ENCODE measurements around the gene ANKFY1.
"Not testable (repeated sequence)": the region's sequence is repeated elsewhere in the genome, so short reads cannot be mapped to it uniquely, and the experiment has no call there.

ANKFY1 gene

GRCh38 chr17:4148611-4149308, 115.0 kb downstream of the ANKFY1 start:
- H3K9me3 ChIP-seq (ENCODE audit: low read length), result no peaks in the 10 kb centered on the region
- H2AFZ ChIP-seq (ENCODE audit: low read depth, low read length), result no peak overlapping the region
- H3K27me3 ChIP-seq (ENCODE audit: insufficient read depth, low read length), result no peaks in the 10 kb centered on the region
- H3K4me3 ChIP-seq (ENCODE audit: low read length), result no peak overlapping the region
- H3K4me1 ChIP-seq (ENCODE audit: insufficient read depth, low read length), result peaks cover 6% of the 10 kb centered on the region
- peaks cover 4% of the 10 kb centered on the region for H3K36me3 ChIP-seq (ENCODE audit: insufficient read depth, low read length)

- Histone ChIP-seq H3K4me3 (ENCODE audit: low read length) (no peak overlapping the region), H2AFZ (ENCODE audit: low read depth, low read length) (no peak overlapping the region), H3K4me1 (ENCODE audit: insufficient read depth, low read length) (peaks cover 6% of the 10 kb centered on the region), H3K27me3 (ENCODE audit: insufficient read depth, low read length) (no peaks in the 10 kb centered on the region), H3K9me3 (ENCODE audit: low read length) (no peaks in the 10 kb centered on the region), H3K36me3 (ENCODE audit: insufficient read depth, low read length) (peaks cover 4% of the 10 kb centered on the region)
Measured at GRCh38 chr17:4147751-4148310, 115.9 kb downstream of the ANKFY1 start.

- Histone ChIP-seq H3K4me3 (ENCODE audit: low read length) (no peak overlapping the region), H3K27me3 (ENCODE audit: insufficient read depth, low read length) (no peaks in the 10 kb centered on the region), H3K4me1 (ENCODE audit: insufficient read depth, low read length) (peaks cover 12% of the 10 kb centered on the region), H3K9me3 (ENCODE audit: low read length) (no peaks in the 10 kb centered on the region), H2AFZ (ENCODE audit: low read depth, low read length) (no peak overlapping the region), H3K36me3 (ENCODE audit: insufficient read depth, low read length) (no peaks in the 10 kb centered on the region)
Measured at GRCh38 chr17:4146641-4147040, 117.1 kb downstream of the ANKFY1 start.

GRCh38 chr17:4144422-4144747, 119.4 kb downstream of the ANKFY1 start:
- Histone ChIP-seq H3K4me1 (ENCODE audit: insufficient read depth, low read length) (peaks cover 18% of the 10 kb centered on the region), H3K9me3 (ENCODE audit: low read length) (no peaks in the 10 kb centered on the region), H3K27me3 (ENCODE audit: insufficient read depth, low read length) (no peaks in the 10 kb centered on the region), H3K4me3 (ENCODE audit: low read length) (peak overlapping the region; percentile 89), H3K36me3 (ENCODE audit: insufficient read depth, low read length) (no peaks in the 10 kb centered on the region), H2AFZ (ENCODE audit: low read depth, low read length) (no peak overlapping the region)

- Histone ChIP-seq H3K4me1 (ENCODE audit: insufficient read depth, low read length) (peaks cover 18% of the 10 kb centered on the region), H2AFZ (ENCODE audit: low read depth, low read length) (no peak overlapping the region), H3K9me3 (ENCODE audit: low read length) (no peaks in the 10 kb centered on the region), H3K36me3 (ENCODE audit: insufficient read depth, low read length) (no peaks in the 10 kb centered on the region), H3K27me3 (ENCODE audit: insufficient read depth, low read length) (no peaks in the 10 kb centered on the region), H3K4me3 (ENCODE audit: low read length) (peak overlapping the region; percentile 89)
Measured at GRCh38 chr17:4143563-4144421, 120.0 kb downstream of the ANKFY1 start.

GRCh38 chr17:4142107-4142900, 121.5 kb downstream of the ANKFY1 start:
- peak overlapping the region; percentile 89 for H3K4me3 ChIP-seq (ENCODE audit: low read length)
- peaks cover 18% of the 10 kb centered on the region for H3K4me1 ChIP-seq (ENCODE audit: insufficient read depth, low read length)
- no peaks in the 10 kb centered on the region for H3K36me3 ChIP-seq (ENCODE audit: insufficient read depth, low read length)
- no peaks in the 10 kb centered on the region for H3K27me3 ChIP-seq (ENCODE audit: insufficient read depth, low read length)
- H3K9me3 ChIP-seq (ENCODE audit: low read length), result no peaks in the 10 kb centered on the region
- H2AFZ ChIP-seq (ENCODE audit: low read depth, low read length), result peak overlapping the region; percentile 41

- H3K27me3 ChIP-seq (ENCODE audit: insufficient read depth, low read length), result no peaks in the 10 kb centered on the region
- H3K4me3 ChIP-seq (ENCODE audit: low read length), result no peak overlapping the region
- no peaks in the 10 kb centered on the region for H3K9me3 ChIP-seq (ENCODE audit: low read length)
- no peak overlapping the region for H2AFZ ChIP-seq (ENCODE audit: low read depth, low read length)
- peaks cover 18% of the 10 kb centered on the region for H3K4me1 ChIP-seq (ENCODE audit: insufficient read depth, low read length)
- no peaks in the 10 kb centered on the region for H3K36me3 ChIP-seq (ENCODE audit: insufficient read depth, low read length)
Measured at GRCh38 chr17:4140125-4140524, 123.7 kb downstream of the ANKFY1 start.

- peaks cover 13% of the 10 kb centered on the region for H3K4me1 ChIP-seq (ENCODE audit: insufficient read depth, low read length)
- not testable (repeated sequence) for H2AFZ ChIP-seq (ENCODE audit: low read depth, low read length); H3K27me3 ChIP-seq (ENCODE audit: insufficient read depth, low read length); H3K9me3 ChIP-seq (ENCODE audit: low read length); H3K4me3 ChIP-seq (ENCODE audit: low read length); H3K36me3 ChIP-seq (ENCODE audit: insufficient read depth, low read length)
Measured at GRCh38 chr17:4138906-4139526, 124.8 kb downstream of the ANKFY1 start.

GRCh38 chr17:4136373-4136772, 127.4 kb downstream of the ANKFY1 start:
- Histone ChIP-seq H3K27me3 (ENCODE audit: insufficient read depth, low read length) (no peaks in the 10 kb centered on the region), H3K36me3 (ENCODE audit: insufficient read depth, low read length) (no peaks in the 10 kb centered on the region), H3K4me3 (ENCODE audit: low read length) (no peak overlapping the region)

GRCh38 chr17:4135489-4135888, 128.3 kb downstream of the ANKFY1 start:
- Histone ChIP-seq H3K27me3 (ENCODE audit: insufficient read depth, low read length) (no peaks in the 10 kb centered on the region), H3K36me3 (ENCODE audit: insufficient read depth, low read length) (peaks cover 3% of the 10 kb centered on the region), H2AFZ (ENCODE audit: low read depth, low read length) (no peak overlapping the region), H3K4me3 (ENCODE audit: low read length) (no peak overlapping the region), H3K9me3 (ENCODE audit: low read length) (no peaks in the 10 kb centered on the region), H3K4me1 (ENCODE audit: insufficient read depth, low read length) (no peaks in the 10 kb centered on the region)

More at GRCh38 chr17:4136373-4136772, 127.4 kb downstream of the ANKFY1 start:
- no peaks in the 10 kb centered on the region for H3K9me3 ChIP-seq (ENCODE audit: low read length)
- H2AFZ ChIP-seq (ENCODE audit: low read depth, low read length), result no peak overlapping the region
- peaks cover 4% of the 10 kb centered on the region for H3K4me1 ChIP-seq (ENCODE audit: insufficient read depth, low read length)

- Histone ChIP-seq H2AFZ (ENCODE audit: low read depth, low read length) (no peak overlapping the region), H3K36me3 (ENCODE audit: insufficient read depth, low read length) (peaks cover 3% of the 10 kb centered on the region), H3K27me3 (ENCODE audit: insufficient read depth, low read length) (no peaks in the 10 kb centered on the region), H3K4me3 (ENCODE audit: low read length) (no peak overlapping the region), H3K9me3 (ENCODE audit: low read length) (no peaks in the 10 kb centered on the region), H3K4me1 (ENCODE audit: insufficient read depth, low read length) (no peaks in the 10 kb centered on the region)
Measured at GRCh38 chr17:4134721-4135120, 129.1 kb downstream of the ANKFY1 start.

GRCh38 chr17:4130715-4131114, 133.1 kb downstream of the ANKFY1 start:
- Histone ChIP-seq H3K27me3 (ENCODE audit: insufficient read depth, low read length) (no peaks in the 10 kb centered on the region), H3K36me3 (ENCODE audit: insufficient read depth, low read length) (peaks cover 3% of the 10 kb centered on the region), H3K9me3 (ENCODE audit: low read length) (no peaks in the 10 kb centered on the region), H2AFZ (ENCODE audit: low read depth, low read length) (no peak overlapping the region), H3K4me1 (ENCODE audit: insufficient read depth, low read length) (no peaks in the 10 kb centered on the region), H3K4me3 (ENCODE audit: low read length) (no peak overlapping the region)

Measured in neuron (in vitro differentiated cells).